Natural killer cell (primary cell): Measurements from ENCODE around the gene IST1. TPM values are rescaled to one million over a fixed set of nuclear protein-coding genes. Genes with fewer than 3 reads are reported as not detected.

Experiments used
- ATAC-seq, 3 donors: fragments of 150-1000 bp in 2 of 3; fragments of 200-7000 bp in 1 of 3; cut with Tn5 transposase; 1 replicate in 1 of 3; 2 replicates in 2 of 3; pipeline ENCODE4 v1.10.0; 2021; ENCODE audit warnings: mild to moderate bottlenecking in 2 of 3, moderate library complexity in 2 of 3
- DNase-seq, 2 donors: peaks; one replicate each; pipeline versions ENCODE4 v3.0.0 to v3.0.0-alpha.2; 2013 to 2021; ENCODE audit warnings: mixed read lengths in 1 of 2
- H3K27ac ChIP-seq: one replicate; pipeline ENCODE4 v1.5.1; 2013; ENCODE audit warnings: mild to moderate bottlenecking, low read length
- H3K27me3 ChIP-seq: one replicate; pipeline ENCODE4 v1.6.1; 2013; ENCODE audit warnings: low read length; ENCODE audit not compliant: control insufficient read depth, insufficient read depth
- H3K36me3 ChIP-seq: one replicate; pipeline ENCODE4 v1.6.1; 2013; ENCODE audit warnings: low read length; ENCODE audit not compliant: control insufficient read depth, insufficient read depth
- H3K4me1 ChIP-seq: one replicate; pipeline ENCODE4 v1.6.1; 2013; ENCODE audit warnings: low read length; ENCODE audit not compliant: control insufficient read depth, insufficient read depth
- H3K4me3 ChIP-seq: one replicate; pipeline ENCODE4 v1.5.1; 2013; ENCODE audit warnings: low read length
- H3K9me3 ChIP-seq: one replicate; pipeline ENCODE4 v1.6.1; 2013; ENCODE audit warnings: low read length; ENCODE audit not compliant: control insufficient read depth, insufficient read depth
- H3K27ac Mint-ChIP-seq, 2 donors: one replicate each; pipeline ENCODE4 v1.8.0; 2022; ENCODE audit warnings: mild to moderate bottlenecking in 2 of 2, mixed read lengths in 2 of 2, moderate library complexity in 1 of 2
- H3K27me3 Mint-ChIP-seq, 2 donors: one replicate each; pipeline ENCODE4 v1.8.0; 2022; ENCODE audit warnings: low read depth in 2 of 2, mixed read lengths in 2 of 2
- H3K36me3 Mint-ChIP-seq: one replicate; pipeline ENCODE4 v1.8.0; 2022; ENCODE audit warnings: mixed read lengths
- H3K4me1 Mint-ChIP-seq, 2 donors: one replicate each; pipeline ENCODE4 v1.8.0; 2022; ENCODE audit warnings: mixed read lengths in 2 of 2
- H3K4me3 Mint-ChIP-seq: one replicate; pipeline ENCODE4 v1.8.0; 2022; ENCODE audit warnings: mild to moderate bottlenecking, moderate library complexity, mixed read lengths
- H3K9me3 Mint-ChIP-seq, 2 donors: one replicate each; pipeline ENCODE4 v1.8.0; 2022; ENCODE audit warnings: mixed read lengths in 2 of 2
- WGBS: methylation state at CpG from one replicate; pipeline ENCODE4 v1.1.7; 2013; ENCODE audit warnings: missing lambda C conversion rate; ENCODE audit not compliant: insufficient coverage; 5-methylcytosine and 5-hydroxymethylcytosine counted together
- intact Hi-C: fragments of 100-400 bp; cut with micrococcal nuclease; formaldehyde crosslinking; loops from one replicate; pipeline ENCODE4 v1.14.2; 2022
- total RNA-seq, 4 donors: library from RNA; stranded (reverse); fragments of 120-200 nt in 1 of 4; gene quantifications; one replicate each; pipeline versions ENCODE4 v1.2.3 to v1.2.4, GENCODE V29; 2013 to 2022
- TF ChIP-seq, protein P1 (sequence below): fragments of 200-600 bp; IDR thresholded peaks from one replicate; pipeline ENCODE4 v1.8.0; 2022; ENCODE audit warnings: antibody characterized with exemption

IST1 gene
- total RNA-seq, 3 donors from 2014 or later (not counting 1 experiment from before 2014, with no cell fraction given), result 363 to 391 (median 378) TPM

DNA sequence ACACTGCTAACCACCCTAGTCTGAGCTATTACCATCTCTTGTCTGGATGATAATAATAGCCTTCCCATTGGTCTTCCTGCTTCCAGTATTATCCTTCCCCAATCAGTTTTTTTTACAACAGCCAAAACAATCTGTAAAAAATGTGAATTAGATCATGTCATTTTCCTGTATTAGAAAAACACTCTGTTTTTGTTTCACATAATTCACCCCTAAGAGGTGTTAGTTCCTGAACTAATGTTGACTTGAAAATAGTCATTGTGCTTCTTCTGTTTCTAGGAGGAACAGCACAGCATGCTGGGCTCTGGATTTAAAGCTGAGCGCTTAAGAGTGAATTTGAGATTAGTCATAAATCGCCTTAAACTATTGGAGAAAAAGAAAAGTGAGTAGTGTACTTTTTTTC lies 20.0 kb downstream of the IST1 start:
- H3K4me3 Mint-ChIP-seq, result peak overlapping the region; percentile 52
- intact Hi-C loops, result no loop called here
- Histone ChIP-seq H3K36me3 (peaks cover 40% of the 10 kb centered on the region), H3K9me3 (no peaks in the 10 kb centered on the region), H3K27ac (peak overlapping the region; percentile 1), H3K27me3 (no peaks in the 10 kb centered on the region), H3K4me1 (peaks cover 15% of the 10 kb centered on the region), H3K4me3 (no peak overlapping the region)
- H3K4me1 Mint-ChIP-seq, result peaks cover 54 to 57% of the 10 kb centered on the region in 2 donors
- no peaks in the 10 kb centered on the region for H3K9me3 Mint-ChIP-seq
- TF ChIP-seq, protein P1, sequence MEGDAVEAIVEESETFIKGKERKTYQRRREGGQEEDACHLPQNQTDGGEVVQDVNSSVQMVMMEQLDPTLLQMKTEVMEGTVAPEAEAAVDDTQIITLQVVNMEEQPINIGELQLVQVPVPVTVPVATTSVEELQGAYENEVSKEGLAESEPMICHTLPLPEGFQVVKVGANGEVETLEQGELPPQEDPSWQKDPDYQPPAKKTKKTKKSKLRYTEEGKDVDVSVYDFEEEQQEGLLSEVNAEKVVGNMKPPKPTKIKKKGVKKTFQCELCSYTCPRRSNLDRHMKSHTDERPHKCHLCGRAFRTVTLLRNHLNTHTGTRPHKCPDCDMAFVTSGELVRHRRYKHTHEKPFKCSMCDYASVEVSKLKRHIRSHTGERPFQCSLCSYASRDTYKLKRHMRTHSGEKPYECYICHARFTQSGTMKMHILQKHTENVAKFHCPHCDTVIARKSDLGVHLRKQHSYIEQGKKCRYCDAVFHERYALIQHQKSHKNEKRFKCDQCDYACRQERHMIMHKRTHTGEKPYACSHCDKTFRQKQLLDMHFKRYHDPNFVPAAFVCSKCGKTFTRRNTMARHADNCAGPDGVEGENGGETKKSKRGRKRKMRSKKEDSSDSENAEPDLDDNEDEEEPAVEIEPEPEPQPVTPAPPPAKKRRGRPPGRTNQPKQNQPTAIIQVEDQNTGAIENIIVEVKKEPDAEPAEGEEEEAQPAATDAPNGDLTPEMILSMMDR, result no peak
- no peaks in the 10 kb centered on the region for H3K27me3 Mint-ChIP-seq
- WGBS, result 67% methylated on average over 1 of the region's 2 CpGs
- DNase-seq (no peak), ATAC-seq (peak; percentile 52 to 76 (median 75))
- H3K36me3 Mint-ChIP-seq, result peaks cover 25% of the 10 kb centered on the region
- peak overlapping the region; percentile 86 to 92 for H3K27ac Mint-ChIP-seq

DNA sequence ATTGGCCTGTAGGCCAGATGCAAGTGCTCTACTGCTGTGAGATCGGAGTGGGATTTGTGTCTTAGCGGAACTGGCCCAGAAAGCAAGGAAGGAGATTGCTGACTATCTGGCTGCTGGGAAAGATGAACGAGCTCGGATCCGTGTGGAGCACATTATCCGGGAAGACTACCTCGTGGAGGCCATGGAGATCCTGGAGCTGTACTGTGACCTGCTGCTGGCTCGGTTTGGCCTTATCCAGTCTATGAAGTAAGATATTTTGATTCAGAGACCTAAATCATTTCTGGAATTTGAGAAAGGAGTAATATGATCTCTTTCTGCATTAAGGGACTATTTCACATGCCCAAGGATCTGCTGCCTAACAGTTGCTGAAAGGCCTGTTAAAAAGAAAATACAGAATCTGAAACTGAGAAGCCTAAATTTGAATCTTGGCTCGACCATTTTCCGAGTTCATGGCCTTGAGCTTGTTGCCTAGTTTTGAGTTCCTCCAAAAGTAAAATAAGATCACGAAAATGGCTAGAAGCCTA lies 21.1 kb downstream of the IST1 start:
- H3K27ac Mint-ChIP-seq, result peak overlapping the region; percentile 86 to 92
- Histone ChIP-seq H3K27me3 (no peaks in the 10 kb centered on the region), H3K36me3 (peaks cover 51% of the 10 kb centered on the region), H3K4me3 (no peak overlapping the region), H3K27ac (no peak overlapping the region), H3K9me3 (no peaks in the 10 kb centered on the region), H3K4me1 (peaks cover 9% of the 10 kb centered on the region)
- DNase-seq, result no peak
- no peak overlapping the region for H3K4me3 Mint-ChIP-seq
- peaks cover 57 to 58% of the 10 kb centered on the region in 2 donors for H3K4me1 Mint-ChIP-seq
- no peaks in the 10 kb centered on the region for H3K9me3 Mint-ChIP-seq
- TF ChIP-seq, protein P1, result no peak
- no peaks in the 10 kb centered on the region for H3K27me3 Mint-ChIP-seq
- peaks cover 34% of the 10 kb centered on the region for H3K36me3 Mint-ChIP-seq
- intact Hi-C loops, result no loop called here
- ATAC-seq, result no peak
- 94% methylated on average over 11 of the region's 11 CpGs for WGBS

DNA sequence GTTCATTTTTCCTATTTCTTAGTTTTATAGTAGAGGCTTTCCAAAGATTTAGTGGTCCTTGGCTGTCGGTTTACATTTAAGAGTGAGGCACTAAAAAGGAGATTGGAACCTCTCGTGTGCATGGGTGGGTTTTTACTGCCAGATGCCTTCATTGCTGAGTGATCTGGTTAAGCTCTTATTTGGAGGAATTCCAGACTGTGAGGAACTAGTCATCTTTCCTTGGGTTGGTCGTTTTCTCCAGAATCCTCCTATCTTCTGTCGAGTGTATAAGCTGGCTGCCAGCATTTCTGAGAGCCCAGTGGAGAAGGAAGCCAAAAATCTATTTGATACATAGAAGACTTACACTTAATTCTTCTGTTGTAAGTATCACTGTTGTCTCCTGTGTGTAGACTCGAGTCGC lies 22.6 kb downstream of the IST1 start:
- peaks cover 52 to 54% of the 10 kb centered on the region in 2 donors for H3K4me1 Mint-ChIP-seq
- H3K9me3 ChIP-seq, result no peaks in the 10 kb centered on the region
- TF ChIP-seq, protein P1, result no peak
- H3K27me3 Mint-ChIP-seq, result no peaks in the 10 kb centered on the region
- H3K27ac ChIP-seq, result no peak overlapping the region
- H3K4me3 Mint-ChIP-seq, result no peak overlapping the region
- peaks cover 9% of the 10 kb centered on the region for H3K4me1 ChIP-seq
- H3K36me3 ChIP-seq, result peaks cover 63% of the 10 kb centered on the region
- 93% methylated on average over 4 of the region's 6 CpGs for WGBS
- intact Hi-C loops, result no loop called here
- H3K36me3 Mint-ChIP-seq, result peaks cover 34% of the 10 kb centered on the region
- no peaks in the 10 kb centered on the region for H3K9me3 Mint-ChIP-seq
- H3K4me3 ChIP-seq, result no peak overlapping the region
- DNase-seq (no peak), ATAC-seq (no peak)
- no peaks in the 10 kb centered on the region for H3K27me3 ChIP-seq
- H3K27ac Mint-ChIP-seq, result peak overlapping the region; percentile 69 to 86

DNA sequence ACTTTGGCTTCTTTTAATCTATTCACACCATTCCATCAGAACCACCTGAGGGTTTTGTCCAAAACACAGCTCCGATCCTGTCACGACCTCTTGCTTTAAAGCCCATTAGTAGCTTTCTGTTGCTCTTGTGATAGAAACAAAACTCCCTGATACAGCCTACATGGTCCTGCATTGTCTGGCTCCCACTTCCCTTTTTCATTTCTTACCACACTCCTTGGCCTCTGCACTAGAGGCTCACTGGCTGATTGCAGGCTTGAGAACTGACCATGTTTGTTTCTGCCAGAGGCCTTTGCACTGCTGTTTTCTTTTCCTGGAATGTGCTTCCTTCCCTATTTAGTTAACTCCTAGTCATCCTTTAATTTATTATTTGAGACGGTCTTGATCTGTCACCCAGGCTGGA lies 23.7 kb downstream of the IST1 start:
- DNase-seq, result no peak
- Histone ChIP-seq H3K4me3 (no peak overlapping the region), H3K4me1 (peaks cover 9% of the 10 kb centered on the region), H3K27me3 (no peaks in the 10 kb centered on the region), H3K9me3 (no peaks in the 10 kb centered on the region), H3K36me3 (peaks cover 75% of the 10 kb centered on the region), H3K27ac (no peak overlapping the region)
- TF ChIP-seq, protein P1, result no peak
- Mint-ChIP-seq H3K9me3 (no peaks in the 10 kb centered on the region), H3K4me3 (no peak overlapping the region), H3K36me3 (peaks cover 34% of the 10 kb centered on the region), H3K27ac (peak overlapping the region; percentile 59 to 66), H3K27me3 (no peaks in the 10 kb centered on the region), H3K4me1 (peaks cover 47 to 54% of the 10 kb centered on the region in 2 donors)
- ATAC-seq, result no peak
- 91% methylated on average over 3 of the region's 3 CpGs for WGBS
- intact Hi-C loops, result no loop called here
